Colonic mucosa (tissue), 4 donors: Measurements from ENCODE around the gene KCNC2. TPM values are rescaled to one million over a fixed set of nuclear protein-coding genes. Genes with fewer than 3 reads are reported as not detected.
"Not testable (repeated sequence)": the region's sequence is repeated elsewhere in the genome, so short reads cannot be mapped to it uniquely, and the experiment has no call there.

ENCODE experiments used
- DNase-seq: peaks from one replicate; pipeline ENCODE4 v3.0.0-alpha.2; 2020
- H3K27ac ChIP-seq: fragments of 200-600 bp; one replicate; pipeline ENCODE4 v1.8.0; 2021
- H3K27me3 ChIP-seq: fragments of 200-600 bp; one replicate; pipeline ENCODE4 v1.8.0; 2021
- H3K36me3 ChIP-seq: fragments of 200-600 bp; one replicate; pipeline ENCODE4 v1.8.0; 2021
- H3K4me1 ChIP-seq: fragments of 200-600 bp; one replicate; pipeline ENCODE4 v1.8.0; 2021; ENCODE audit warnings: mild to moderate bottlenecking
- H3K4me3 ChIP-seq: fragments of 200-600 bp; one replicate; pipeline ENCODE4 v1.8.0; 2021
- H3K9ac ChIP-seq, 2 donors: one replicate each; pipeline ENCODE4 v1.7.0; 2013; ENCODE audit warnings: control low read depth in 2 of 2, low read depth in 2 of 2, low read length in 2 of 2
- H3K9me3 ChIP-seq: fragments of 200-600 bp; one replicate; pipeline ENCODE4 v1.8.0; 2021
- intact Hi-C: fragments of 100-400 bp; cut with DNase I; formaldehyde crosslinking; loops from one replicate; pipeline ENCODE4 v1.14.1; 2022
- total RNA-seq, 2 donors: library from RNA; stranded (reverse); fragmentation: NEBNext Ultra II Directional in 1 of 2; extraction: Animal tissue kit (Norgen Biotek cat#: 25700) in 1 of 2; gene quantifications; one replicate each; pipeline ENCODE4 v1.2.1, GENCODE V29; 2021
- TF ChIP-seq, protein P1 (sequence below): fragments of 200-600 bp; IDR thresholded peaks from one replicate; pipeline ENCODE4 v1.8.0; 2022; ENCODE audit warnings: antibody characterized with exemption, mild to moderate bottlenecking
- donor health status: healthy.
- donor health status: DM: no; HTN: no; CAD: no.
- donor health status: DM: no; HTN: no; CAD: no.

Gene KCNC2
- total RNA-seq, 2 donors from 2014 or later = 0.16 TPM; not detected in 1

DNA sequence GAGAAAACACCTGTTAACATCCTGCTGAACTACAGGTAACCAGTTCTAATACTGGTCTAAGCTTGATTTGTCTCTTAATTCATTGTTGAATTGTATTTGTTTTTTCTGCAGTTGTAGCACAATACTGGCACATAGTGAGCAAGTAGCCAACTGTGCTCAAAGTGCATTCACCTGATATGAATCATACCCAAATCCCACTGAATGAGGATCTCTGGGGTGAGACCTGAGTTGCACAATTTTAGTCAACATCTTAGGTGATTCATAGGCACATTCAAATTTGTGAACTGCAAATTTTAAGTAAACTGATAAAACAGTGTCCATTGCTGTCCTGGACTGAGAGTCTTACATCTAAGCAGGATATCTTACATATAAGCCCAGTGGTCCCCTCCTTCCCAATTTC, 12.8 kb downstream of the KCNC2 start:
- H3K9ac ChIP-seq = no peak overlapping the region
- no peaks in the 10 kb centered on the region for H3K4me1 ChIP-seq
- no peaks in the 10 kb centered on the region for H3K27me3 ChIP-seq
- no peak overlapping the region for H3K27ac ChIP-seq
- no peak overlapping the region for H3K4me3 ChIP-seq
- TF ChIP-seq, protein P1, sequence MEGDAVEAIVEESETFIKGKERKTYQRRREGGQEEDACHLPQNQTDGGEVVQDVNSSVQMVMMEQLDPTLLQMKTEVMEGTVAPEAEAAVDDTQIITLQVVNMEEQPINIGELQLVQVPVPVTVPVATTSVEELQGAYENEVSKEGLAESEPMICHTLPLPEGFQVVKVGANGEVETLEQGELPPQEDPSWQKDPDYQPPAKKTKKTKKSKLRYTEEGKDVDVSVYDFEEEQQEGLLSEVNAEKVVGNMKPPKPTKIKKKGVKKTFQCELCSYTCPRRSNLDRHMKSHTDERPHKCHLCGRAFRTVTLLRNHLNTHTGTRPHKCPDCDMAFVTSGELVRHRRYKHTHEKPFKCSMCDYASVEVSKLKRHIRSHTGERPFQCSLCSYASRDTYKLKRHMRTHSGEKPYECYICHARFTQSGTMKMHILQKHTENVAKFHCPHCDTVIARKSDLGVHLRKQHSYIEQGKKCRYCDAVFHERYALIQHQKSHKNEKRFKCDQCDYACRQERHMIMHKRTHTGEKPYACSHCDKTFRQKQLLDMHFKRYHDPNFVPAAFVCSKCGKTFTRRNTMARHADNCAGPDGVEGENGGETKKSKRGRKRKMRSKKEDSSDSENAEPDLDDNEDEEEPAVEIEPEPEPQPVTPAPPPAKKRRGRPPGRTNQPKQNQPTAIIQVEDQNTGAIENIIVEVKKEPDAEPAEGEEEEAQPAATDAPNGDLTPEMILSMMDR = no peak
- H3K9me3 ChIP-seq = no peaks in the 10 kb centered on the region
- intact Hi-C loops = no loop called here
- H3K36me3 ChIP-seq = no peaks in the 10 kb centered on the region
- DNase-seq = no peak

DNA sequence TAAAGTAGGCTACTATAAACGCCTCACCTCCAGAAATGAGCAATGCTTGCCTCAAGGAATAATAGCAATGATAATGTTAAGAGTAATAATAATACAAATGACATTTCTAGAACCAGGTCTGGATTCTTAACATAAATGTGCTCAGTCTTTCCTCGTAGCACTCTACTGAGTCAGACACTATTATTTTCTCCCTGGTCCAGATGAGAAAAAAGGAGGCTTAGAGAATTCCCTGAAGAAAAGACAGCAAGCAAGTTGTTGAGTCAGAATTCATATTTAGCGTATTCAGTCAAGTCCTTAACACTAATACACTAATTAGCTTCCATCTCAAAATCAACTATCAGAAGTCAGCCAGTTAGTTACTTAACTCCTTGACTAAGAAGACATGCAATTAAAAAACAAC, 13.2 kb downstream of the KCNC2 start:
- TF ChIP-seq, protein P1 = no peak
- intact Hi-C loops = no loop called here
- Histone ChIP-seq H3K27ac (no peak overlapping the region), H3K4me1 (no peaks in the 10 kb centered on the region), H3K9me3 (no peaks in the 10 kb centered on the region), H3K9ac (no peak overlapping the region), H3K27me3 (no peaks in the 10 kb centered on the region), H3K36me3 (no peaks in the 10 kb centered on the region), H3K4me3 (no peak overlapping the region)
- DNase-seq = no peak

DNA sequence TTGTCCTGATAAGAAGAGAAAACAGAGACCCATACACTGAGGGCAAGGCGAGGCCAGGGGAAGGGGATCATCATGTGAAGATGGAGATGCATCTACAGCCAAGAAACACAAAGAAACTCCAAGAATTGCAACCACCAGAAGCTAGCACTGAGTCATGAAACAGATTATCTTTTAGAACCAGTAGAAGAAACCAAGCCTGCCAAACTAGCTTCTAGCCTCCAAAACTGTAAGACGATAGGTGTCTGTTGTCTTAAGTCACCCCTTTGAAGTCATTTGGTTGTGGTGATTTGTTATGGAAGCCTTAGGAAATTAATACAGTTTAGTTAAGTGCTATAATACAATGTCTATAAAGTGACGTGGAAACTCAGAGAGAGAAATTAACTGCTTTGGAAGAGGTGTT, 15.4 kb downstream of the KCNC2 start:
- no peak for DNase-seq
- Histone ChIP-seq H3K36me3 (no peaks in the 10 kb centered on the region), H3K4me3 (no peak overlapping the region), H3K27me3 (no peaks in the 10 kb centered on the region), H3K27ac (no peak overlapping the region), H3K9ac (no peak overlapping the region), H3K4me1 (no peaks in the 10 kb centered on the region), H3K9me3 (no peaks in the 10 kb centered on the region)
- intact Hi-C loops = no loop called here
- TF ChIP-seq, protein P1 = no peak

DNA sequence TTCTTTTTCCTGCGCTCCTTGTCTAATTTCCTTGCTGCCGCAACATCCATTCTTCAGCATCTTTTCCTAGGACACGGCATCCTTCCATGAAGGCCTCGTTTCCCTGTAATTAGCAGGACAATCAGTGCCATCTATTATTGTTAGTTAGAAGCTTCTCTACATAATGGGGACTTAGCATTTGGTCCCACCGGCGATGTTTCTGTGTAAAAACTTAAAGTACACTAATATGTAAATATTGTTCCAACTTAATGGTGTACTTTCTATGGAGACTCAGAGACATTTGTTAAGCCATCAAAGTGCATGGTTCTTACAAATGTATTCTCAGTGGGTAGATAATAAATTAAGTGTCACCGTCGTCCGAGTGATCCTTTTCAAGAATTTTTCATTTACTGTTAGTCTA, 17.4 kb downstream of the KCNC2 start:
- no peak overlapping the region for H3K4me3 ChIP-seq
- no peak for DNase-seq
- TF ChIP-seq, protein P1 = no peak
- no peaks in the 10 kb centered on the region for H3K36me3 ChIP-seq
- no peaks in the 10 kb centered on the region for H3K4me1 ChIP-seq
- H3K27me3 ChIP-seq = no peaks in the 10 kb centered on the region
- intact Hi-C loops = no loop called here
- no peak overlapping the region for H3K9ac ChIP-seq
- H3K9me3 ChIP-seq = no peaks in the 10 kb centered on the region
- no peak overlapping the region for H3K27ac ChIP-seq

DNA sequence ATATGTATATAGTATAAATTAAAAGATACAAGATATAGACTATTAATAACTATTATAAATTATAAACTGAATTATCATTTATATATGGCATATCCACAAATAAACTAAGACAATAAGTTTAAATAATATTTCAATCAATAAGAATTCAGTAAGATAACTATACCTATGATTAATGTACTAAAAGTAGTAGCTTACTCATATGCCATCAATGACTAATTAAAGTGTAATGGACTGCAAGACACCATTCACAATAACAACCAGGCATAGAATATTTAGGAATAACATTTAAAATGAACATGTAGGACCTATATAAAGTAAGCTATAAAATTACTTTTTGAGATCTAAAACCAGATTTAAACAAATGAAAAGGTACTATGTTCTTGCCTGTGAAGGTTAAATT, 18.8 kb downstream of the KCNC2 start:
- H3K36me3 ChIP-seq = no peaks in the 10 kb centered on the region
- no peak overlapping the region for H3K27ac ChIP-seq
- H3K4me1 ChIP-seq = no peaks in the 10 kb centered on the region
- H3K9me3 ChIP-seq = no peaks in the 10 kb centered on the region
- TF ChIP-seq, protein P1 = no peak
- H3K27me3 ChIP-seq = no peaks in the 10 kb centered on the region
- no peak overlapping the region for H3K9ac ChIP-seq
- intact Hi-C loops = no loop called here
- DNase-seq = no peak
- H3K4me3 ChIP-seq = no peak overlapping the region

DNA sequence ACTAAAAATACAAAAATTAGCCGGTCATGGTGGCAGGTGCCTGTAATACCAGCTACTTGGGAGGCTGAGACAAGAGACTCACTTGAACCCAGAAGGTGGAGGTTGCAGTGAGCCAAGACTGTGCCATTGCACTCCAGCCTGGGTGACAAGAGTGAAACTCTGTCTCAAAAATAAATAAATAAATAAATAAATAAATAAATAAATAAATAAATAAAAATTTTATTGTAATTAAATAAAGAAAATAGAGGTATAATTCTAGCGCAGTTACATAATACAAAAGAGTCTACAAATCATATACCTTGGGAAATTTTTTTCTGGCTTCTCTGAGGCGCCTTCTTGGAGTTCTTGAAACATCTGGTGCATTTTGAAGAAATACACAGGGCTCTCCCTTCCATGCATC, 23.8 kb downstream of the KCNC2 start:
- H3K27me3 ChIP-seq, H3K9me3 ChIP-seq, intact Hi-C loops, H3K9ac ChIP-seq, DNase-seq, H3K4me3 ChIP-seq, H3K4me1 ChIP-seq, H3K27ac ChIP-seq, H3K36me3 ChIP-seq: not testable (repeated sequence)
